A549 (cell line): ENCODE data around the gene GIMAP5.

ENCODE experiments used
- ATOH8 ChIP-seq: fragments of 250-450 bp; sonication (Bioruptor Pico); IDR thresholded peaks from 2 replicates; pipeline ENCODE4 v1.5.0; 2020; ENCODE audit warnings: low read depth, mild to moderate bottlenecking, moderate library complexity
- BCL3 ChIP-seq: fragments of >200 bp; sonication (Bioruptor Twin); formaldehyde crosslinking; IDR thresholded peaks from 3 replicates; pipeline ENCODE4 v1.6.1; 2016
- BHLHE40 ChIP-seq: IDR thresholded peaks from 2 replicates; pipeline ENCODE4 v1.6.1; 2012; ENCODE audit warnings: low read depth, low read length, inconsistent platforms
- CEBPB ChIP-seq, 2 experiments: fragments of >200 bp in 1 of 2; sonication (Bioruptor Twin) in 1 of 2; formaldehyde crosslinking in 1 of 2; IDR thresholded peaks; 2 replicates each; pipeline ENCODE4 v1.6.1; 2012 to 2016
- CHD2 ChIP-seq: fragments of 150-350 bp; IDR thresholded peaks from 2 replicates; pipeline ENCODE4 v1.6.1; 2014; ENCODE audit warnings: low read length; ENCODE audit not compliant: partially characterized antibody
- CTCF ChIP-seq: fragments of >200 bp; sonication (Bioruptor Twin); formaldehyde crosslinking; IDR thresholded peaks from 3 replicates; pipeline ENCODE4 v1.5.1; 2016
- ESRRA ChIP-seq: fragments of 150-350 bp; IDR thresholded peaks from 2 replicates; pipeline ENCODE4 v1.6.1; 2014; ENCODE audit warnings: mild to moderate bottlenecking, low read length, borderline replicate concordance
- KDM1A ChIP-seq: fragments of 200-600 bp; sonication (generic); IDR thresholded peaks from 2 replicates; pipeline ENCODE4 v1.6.1; 2016; ENCODE audit warnings: low read depth, mild to moderate bottlenecking
- MAZ ChIP-seq: fragments of 150-350 bp; IDR thresholded peaks from 2 replicates; pipeline ENCODE4 v1.6.1; 2014; ENCODE audit warnings: antibody characterized with exemption, low read depth, low read length, borderline replicate concordance
- PBX3 ChIP-seq: IDR thresholded peaks from 2 replicates; pipeline ENCODE4 v1.6.1; 2012
- POLR2A ChIP-seq: IDR thresholded peaks from 2 replicates; pipeline ENCODE4 v1.6.1; 2012; ENCODE audit warnings: mild to moderate bottlenecking, low read length
- RAD21 ChIP-seq, 2 experiments: fragments of >200 bp in 1 of 2; sonication (Bioruptor Twin) in 1 of 2; formaldehyde crosslinking in 1 of 2; IDR thresholded peaks in 1 of 2; conservative IDR thresholded peaks in 1 of 2; 2 replicates in 1 of 2; 3 replicates in 1 of 2; pipeline ENCODE4 v1.6.1; 2012 to 2018; ENCODE audit warnings: inconsistent platforms in 1 of 2
- RNF2 ChIP-seq: fragments of 200-600 bp; sonication (generic); IDR thresholded peaks from 2 replicates; pipeline ENCODE4 v1.6.1; 2016; ENCODE audit warnings: low read depth, mild to moderate bottlenecking, antibody characterized with exemption, moderate library complexity, borderline replicate concordance
- SMC3 ChIP-seq: fragments of >200 bp; sonication (Bioruptor Twin); formaldehyde crosslinking; IDR thresholded peaks from 3 replicates; pipeline ENCODE4 v1.6.1; 2018; ENCODE audit warnings: inconsistent platforms

DNA sequence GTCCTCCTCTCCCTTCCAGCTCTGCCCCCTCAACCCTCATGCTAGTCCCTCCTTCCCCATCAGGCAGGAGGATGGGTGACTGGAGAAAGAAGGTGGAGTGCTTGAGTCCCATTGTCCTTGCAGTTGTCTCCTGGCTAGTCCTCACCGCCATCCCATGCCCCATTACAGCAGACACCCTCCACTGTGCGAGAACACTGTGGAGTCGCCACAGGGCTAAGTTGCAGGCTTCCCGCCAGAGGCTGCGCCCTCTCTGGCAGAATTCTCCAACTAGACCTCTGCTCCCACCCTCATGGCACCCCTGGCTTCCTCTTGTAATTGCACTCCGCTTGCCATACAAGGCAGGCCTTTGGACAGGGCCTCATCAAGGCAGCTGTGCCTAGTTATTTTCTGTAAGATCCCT, 48.6 kb upstream of the GIMAP5 start:
- TF ChIP-seq KDM1A: no peak
- TF ChIP-seq MAZ: no peak
- TF ChIP-seq CTCF: no peak
- no peak for TF ChIP-seq SMC3
- no peak for TF ChIP-seq ATOH8
- TF ChIP-seq PBX3: no peak
- TF ChIP-seq RAD21 (conservative IDR thresholded peaks at IDR 0.05 in 1 of 2, IDR thresholded peaks at IDR 0.05 in 1 of 2): no peak
- TF ChIP-seq RNF2: no peak
- no peak for TF ChIP-seq POLR2A
- TF ChIP-seq ESRRA: no peak
- no peak for TF ChIP-seq CEBPB (IDR thresholded peaks at IDR 0.05)
- TF ChIP-seq BHLHE40: no peak
- no peak for TF ChIP-seq CHD2
- no peak for TF ChIP-seq BCL3
